Adrenal gland (tissue), 5 donors: Measurements from ENCODE around the gene MRPL33.
A peak's percentile ranks its signal among the peaks of the same experiment; 100 is the strongest.

Experiments
- CTCF ChIP-seq, 6 experiments: fragments of 450-650 bp in 4 of 6; fragments of 200-600 bp in 2 of 6; sonication (generic) in 1 of 6; IDR thresholded peaks; 1 replicate in 5 of 6; 2 replicates in 1 of 6; pipeline versions ENCODE4 v1.5.1 to v1.8.0; 2016 to 2021; ENCODE audit warnings: antibody characterized with exemption in 6 of 6, mild to moderate bottlenecking in 2 of 6, moderate library complexity in 1 of 6
- POLR2A ChIP-seq, 2 donors: fragments of 450-650 bp; IDR thresholded peaks; one replicate each; pipeline ENCODE4 v1.6.1; 2017; ENCODE audit warnings: antibody characterized with exemption in 2 of 2, mild to moderate bottlenecking in 2 of 2, moderate library complexity in 1 of 2
- donor health status: DM: no; HTN: no; CAD: no.

GRCh38 chr2:27762951-27763906 is 8.3 kb upstream of the MRPL33 start:
- no peak for TF ChIP-seq CTCF (IDR thresholded peaks at IDR 0.05)
- peak in 1 of 2 donors; percentile 8 for TF ChIP-seq POLR2A (IDR thresholded peaks at IDR 0.05)
